A549 treated with DMSO at 1 μM for 4 hours (cell line): ENCODE measurements around the gene AP1AR. TPM values are rescaled to one million over a fixed set of nuclear protein-coding genes. Genes with fewer than 3 reads are reported as not detected.

ENCODE experiments used
- total RNA-seq: library from RNA; stranded (reverse); fragments of 200-300 nt; extraction: Qiagen RNA extraction; gene quantifications from 5 replicates; pipeline ENCODE4 v1.2.3, GENCODE V29; 2022; ENCODE audit warnings: low read depth

The AP1AR gene, protein sequence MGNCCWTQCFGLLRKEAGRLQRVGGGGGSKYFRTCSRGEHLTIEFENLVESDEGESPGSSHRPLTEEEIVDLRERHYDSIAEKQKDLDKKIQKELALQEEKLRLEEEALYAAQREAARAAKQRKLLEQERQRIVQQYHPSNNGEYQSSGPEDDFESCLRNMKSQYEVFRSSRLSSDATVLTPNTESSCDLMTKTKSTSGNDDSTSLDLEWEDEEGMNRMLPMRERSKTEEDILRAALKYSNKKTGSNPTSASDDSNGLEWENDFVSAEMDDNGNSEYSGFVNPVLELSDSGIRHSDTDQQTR
- 12.3 to 16.3 TPM (median 15.7 TPM) in 5 replicates for total RNA-seq

DNA sequence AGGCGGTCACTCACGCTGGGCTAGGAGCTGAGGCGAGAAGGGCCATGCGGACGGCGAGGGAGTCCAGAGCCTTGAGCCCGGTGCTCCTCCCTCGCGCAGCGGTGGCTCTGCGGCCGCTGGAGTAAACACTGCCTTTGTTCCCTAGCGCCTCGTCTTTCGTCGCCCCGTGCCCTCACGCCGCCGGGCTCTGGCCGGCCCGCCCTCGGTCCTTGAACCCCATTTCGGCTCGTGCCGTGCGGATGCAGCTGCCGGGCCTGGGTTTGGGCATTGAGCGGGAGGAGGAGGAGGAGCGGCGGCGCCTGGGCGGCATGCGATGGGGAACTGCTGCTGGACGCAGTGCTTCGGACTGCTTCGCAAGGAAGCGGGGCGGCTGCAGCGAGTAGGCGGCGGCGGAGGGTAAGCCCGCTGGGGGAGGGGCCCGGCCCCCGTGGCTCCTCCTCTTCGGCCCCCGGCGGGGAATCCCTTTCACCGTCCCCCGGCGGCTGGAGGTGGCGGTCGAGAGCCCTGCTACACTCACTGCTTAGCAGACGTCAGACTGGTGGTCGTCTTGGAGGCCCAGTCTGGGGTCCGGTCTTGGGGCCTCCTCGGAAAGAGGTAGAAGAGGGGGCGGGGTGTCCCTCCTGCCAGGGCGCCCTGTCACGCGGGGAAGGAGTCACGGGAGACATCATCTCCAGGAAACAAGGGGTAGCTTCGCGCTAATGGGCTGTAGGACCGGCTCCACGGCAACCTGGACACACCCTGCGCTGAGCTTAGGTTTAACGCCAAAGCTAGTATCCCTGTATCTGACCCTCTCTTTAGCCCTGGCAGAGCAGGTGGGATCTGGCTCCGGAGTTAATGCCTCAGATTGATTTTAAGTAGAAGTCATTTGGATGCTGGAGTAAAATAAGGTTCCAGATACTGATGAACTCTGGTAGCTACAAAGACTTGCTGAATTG lies at the start of gene AP1AR:
Gene AP1AR, plus strand, starts transcription at position 9 of the 935 bp plus-strand sequence. Its CDS starts 305 bp downstream, at position 314.

DNA sequence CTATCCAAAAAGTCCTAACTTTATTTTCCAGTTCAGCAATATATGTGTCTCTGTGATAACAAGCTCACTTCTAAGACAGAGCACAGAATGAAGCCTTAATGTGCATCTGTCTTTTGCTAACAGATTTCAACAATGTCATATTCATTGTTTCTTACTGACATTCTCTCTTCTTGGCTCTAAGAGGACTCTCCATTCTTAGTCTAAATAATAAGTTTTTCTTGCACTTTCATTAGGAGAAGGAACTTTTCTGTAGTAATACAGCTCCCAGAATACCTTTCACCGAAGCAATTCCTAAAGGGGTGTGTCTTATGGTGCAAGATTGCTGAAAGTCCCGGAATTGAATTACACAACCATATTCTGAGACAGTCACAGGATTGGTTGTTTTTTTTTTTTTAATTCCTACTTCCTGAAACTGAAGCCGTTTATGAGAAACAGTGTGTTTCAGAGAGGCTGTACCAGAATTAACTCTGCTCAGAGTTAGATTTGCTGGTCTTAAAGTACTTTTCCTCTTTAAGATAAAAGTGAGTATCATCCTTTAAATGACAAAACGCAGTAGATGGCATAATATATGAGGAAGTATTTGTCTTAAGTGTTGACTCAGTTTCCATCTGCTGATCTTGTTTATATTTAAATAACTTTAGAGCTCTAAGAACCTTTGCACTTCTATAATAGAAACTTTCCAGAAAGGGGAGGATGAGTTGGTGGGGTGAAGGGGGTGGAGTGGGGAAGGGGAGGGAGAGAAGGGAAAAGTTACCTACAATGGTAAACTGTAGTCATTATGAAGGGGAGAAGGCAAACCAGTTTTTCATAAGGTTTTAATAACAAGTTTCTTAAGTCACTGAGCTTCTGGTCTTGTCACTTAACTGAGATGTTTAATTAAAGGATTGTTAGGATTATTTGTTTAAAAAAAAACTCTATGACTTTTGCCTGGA lies 65.6 kb downstream of the AP1AR start, which contains the start of gene ALPK1:
Gene ALPK1, plus strand, starts transcription at position 421 of the 932 bp plus-strand sequence.

Other genes with a start within 250 kb of the AP1AR start
- gene FAM241A, start 86.3 kb upstream of the AP1AR start, total RNA-seq, result 0.94 to 1.2 TPM (median 1.0 TPM) in 5 replicates
- 4.8 to 6.6 TPM (median 6.4 TPM) in 5 replicates for gene TIFA, start 54.1 kb downstream of the AP1AR start, total RNA-seq
- gene ALPK1, start 65.6 kb downstream of the AP1AR start, total RNA-seq, result 1.6 to 2.8 TPM (median 2.2 TPM) in 5 replicates